HUES48 (cell line): ENCODE results near the gene PCNX1.

ENCODE experiments used
- H3K27ac ChIP-seq: one replicate; pipeline ENCODE4 v1.7.0; 2013; ENCODE audit warnings: low read depth, low read length, inconsistent platforms
- H3K27me3 ChIP-seq: 2 replicates; pipeline ENCODE4 v1.6.1; 2013; ENCODE audit warnings: mild to moderate bottlenecking, low read length; ENCODE audit not compliant: control insufficient read depth, insufficient read depth
- H3K36me3 ChIP-seq: 2 replicates; pipeline ENCODE4 v1.6.1; 2013; ENCODE audit warnings: low read length; ENCODE audit not compliant: control insufficient read depth, insufficient read depth
- H3K4me1 ChIP-seq: 2 replicates; pipeline ENCODE4 v1.6.1; 2013; ENCODE audit warnings: mild to moderate bottlenecking, low read length; ENCODE audit not compliant: control insufficient read depth, insufficient read depth
- H3K4me3 ChIP-seq: 2 replicates; pipeline ENCODE4 v1.5.1; 2013; ENCODE audit warnings: mild to moderate bottlenecking, low read depth, low read length
- H3K9ac ChIP-seq: 2 replicates; pipeline ENCODE4 v1.6.1; 2013; ENCODE audit warnings: mild to moderate bottlenecking, low read depth, low read length, moderate library complexity
- H3K9me3 ChIP-seq: 2 replicates; pipeline ENCODE4 v1.6.1; 2013; ENCODE audit warnings: low read length; ENCODE audit not compliant: control insufficient read depth, insufficient read depth

PCNX1 gene

GRCh38 chr14:70890826-70891659 is 16.2 kb upstream of the PCNX1 start:
- H3K36me3 ChIP-seq: no peaks in the 10 kb centered on the region
- no peak overlapping the region for H3K27ac ChIP-seq
- peaks cover 6% of the 10 kb centered on the region; the same call in 1 of the 2 replicates for H3K4me1 ChIP-seq
- H3K9me3 ChIP-seq: no peaks in the 10 kb centered on the region
- no peak overlapping the region for H3K4me3 ChIP-seq
- H3K9ac ChIP-seq: no peak overlapping the region
- H3K27me3 ChIP-seq: no peaks in the 10 kb centered on the region

GRCh38 chr14:70891737-70892136 is 15.5 kb upstream of the PCNX1 start:
- H3K27ac ChIP-seq: no peak overlapping the region
- H3K4me1 ChIP-seq: peaks cover 3% of the 10 kb centered on the region; the same call in 1 of the 2 replicates
- no peaks in the 10 kb centered on the region for H3K27me3 ChIP-seq
- H3K36me3 ChIP-seq: no peaks in the 10 kb centered on the region
- H3K9ac ChIP-seq: no peak overlapping the region
- H3K9me3 ChIP-seq: no peaks in the 10 kb centered on the region
- H3K4me3 ChIP-seq: no peak overlapping the region

- Histone ChIP-seq H3K36me3 (no peaks in the 10 kb centered on the region), H3K4me3 (no peak overlapping the region), H3K27ac (no peak overlapping the region), H3K9me3 (no peaks in the 10 kb centered on the region), H3K27me3 (no peaks in the 10 kb centered on the region), H3K4me1 (no peaks in the 10 kb centered on the region), H3K9ac (no peak overlapping the region)
These were observed 14.0 kb upstream of the PCNX1 start for GRCh38 chr14:70893062-70893845.

DNA sequence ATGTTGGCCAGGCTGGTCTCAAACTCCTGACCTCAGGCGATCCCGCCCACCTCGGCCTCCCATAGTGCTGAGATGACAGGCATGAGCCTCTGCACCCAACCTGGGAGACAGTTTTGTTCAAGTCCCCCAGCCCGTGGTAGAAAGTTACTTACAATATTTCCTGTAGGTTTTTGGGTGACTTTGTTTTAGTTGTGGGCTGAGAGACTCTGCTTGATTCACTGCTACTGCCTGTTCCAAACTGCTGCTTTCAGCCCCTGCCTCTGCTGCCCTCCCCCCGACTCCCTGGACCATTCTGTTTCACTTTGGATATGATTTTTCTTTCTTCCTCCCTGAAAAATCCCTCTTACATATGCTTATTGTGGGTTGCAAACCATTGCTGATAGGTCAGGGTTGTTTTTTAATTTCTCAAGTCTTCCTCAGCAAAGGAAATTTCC is 13.4 kb upstream of the PCNX1 start:
- Histone ChIP-seq H3K9ac (no peak overlapping the region), H3K4me3 (no peak overlapping the region), H3K27ac (no peak overlapping the region)

DNA sequence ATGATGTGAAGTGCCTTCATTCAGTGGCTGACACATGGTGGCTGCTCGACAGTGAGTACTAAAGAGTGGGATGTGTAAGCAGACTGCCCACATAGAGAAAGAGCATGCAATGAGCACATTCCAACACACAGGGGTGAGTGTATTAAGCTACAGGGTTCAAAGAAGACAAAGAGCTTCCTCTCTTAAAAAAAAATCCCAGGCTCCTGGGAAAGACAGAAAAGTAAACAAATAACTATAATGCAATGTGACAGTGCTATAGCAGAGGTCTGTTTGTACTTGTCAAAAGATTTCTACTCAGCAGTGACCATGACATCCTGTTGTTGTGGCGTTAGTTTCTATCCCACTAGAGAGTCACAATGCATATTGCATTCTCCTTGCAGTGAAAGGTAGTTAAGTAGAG is 12.4 kb upstream of the PCNX1 start:
- Histone ChIP-seq H3K27ac (no peak overlapping the region), H3K4me3 (no peak overlapping the region)

More for the DNA sequence above, 13.4 kb upstream of the PCNX1 start:
- H3K36me3 ChIP-seq: no peaks in the 10 kb centered on the region
- H3K27me3 ChIP-seq: no peaks in the 10 kb centered on the region
- no peaks in the 10 kb centered on the region for H3K9me3 ChIP-seq
- no peaks in the 10 kb centered on the region for H3K4me1 ChIP-seq

DNA sequence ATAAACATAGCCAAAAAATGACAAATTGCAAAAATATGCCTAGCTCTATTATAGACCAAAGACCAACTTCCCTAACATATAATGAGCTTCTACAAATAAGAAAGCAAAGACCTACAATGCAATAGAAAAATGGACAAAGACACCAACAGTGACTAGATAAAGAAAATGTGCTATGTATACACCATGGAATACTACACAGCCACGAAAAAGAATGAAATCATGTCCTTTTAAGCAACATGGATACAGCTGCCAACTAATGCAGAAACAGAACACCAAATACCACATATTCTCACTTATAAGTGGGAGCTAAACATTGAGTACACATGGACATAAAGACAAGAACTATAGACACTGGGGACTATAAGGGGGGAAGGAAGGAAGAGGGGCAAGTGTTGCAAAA is 10.9 kb upstream of the PCNX1 start:
- no peaks in the 10 kb centered on the region for H3K9me3 ChIP-seq
- no peak overlapping the region for H3K9ac ChIP-seq
- no peaks in the 10 kb centered on the region for H3K27me3 ChIP-seq
- no peaks in the 10 kb centered on the region for H3K4me1 ChIP-seq
- no peak overlapping the region for H3K27ac ChIP-seq
- no peak overlapping the region for H3K4me3 ChIP-seq
- no peaks in the 10 kb centered on the region for H3K36me3 ChIP-seq

More for the DNA sequence above, 12.4 kb upstream of the PCNX1 start:
- H3K36me3 ChIP-seq: no peaks in the 10 kb centered on the region
- H3K9me3 ChIP-seq: no peaks in the 10 kb centered on the region
- H3K4me1 ChIP-seq: no peaks in the 10 kb centered on the region
- H3K27me3 ChIP-seq: no peaks in the 10 kb centered on the region
- no peak overlapping the region for H3K9ac ChIP-seq

DNA sequence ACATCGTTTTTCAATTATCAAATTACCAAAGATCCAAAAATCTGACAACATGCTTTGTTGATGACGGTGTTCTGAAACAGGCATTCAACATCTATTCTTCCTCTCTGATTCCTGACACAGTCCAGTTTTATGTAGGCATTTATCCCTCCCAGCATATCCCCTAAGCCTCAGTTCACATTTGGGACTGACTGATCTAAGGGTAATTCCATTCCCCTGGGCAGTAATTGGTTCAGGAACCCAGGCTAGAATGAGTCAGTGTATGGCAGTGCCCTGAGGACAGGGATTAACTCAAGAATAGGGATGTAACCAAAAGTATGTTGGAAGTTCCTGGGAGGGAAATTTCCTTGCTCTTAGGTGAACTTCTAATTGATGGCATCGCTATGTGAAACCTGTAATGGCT is 10.3 kb upstream of the PCNX1 start:
- no peaks in the 10 kb centered on the region for H3K27me3 ChIP-seq
- no peaks in the 10 kb centered on the region for H3K36me3 ChIP-seq
- H3K9ac ChIP-seq: no peak overlapping the region
- no peaks in the 10 kb centered on the region for H3K9me3 ChIP-seq
- H3K27ac ChIP-seq: no peak overlapping the region
- H3K4me1 ChIP-seq: no peaks in the 10 kb centered on the region
- no peak overlapping the region for H3K4me3 ChIP-seq

DNA sequence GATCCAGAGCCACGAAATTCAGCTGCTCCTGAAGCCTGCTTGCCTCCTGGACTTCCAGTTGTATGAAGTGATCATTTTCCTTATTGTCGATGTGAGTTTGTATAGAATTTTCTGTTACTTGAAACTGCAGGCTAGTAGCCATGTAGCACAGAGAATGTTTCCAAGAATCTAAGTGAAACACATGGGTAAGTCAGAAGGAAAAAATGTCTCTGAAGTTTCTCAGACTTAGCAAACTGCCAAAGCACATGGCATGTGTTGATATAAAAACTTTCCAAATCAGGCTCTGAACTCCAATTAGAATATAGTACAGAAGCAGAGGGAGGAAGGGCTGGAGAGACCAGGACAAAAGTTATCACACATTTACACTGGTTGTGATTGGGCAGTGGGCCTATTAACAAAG is 9.8 kb upstream of the PCNX1 start:
- no peaks in the 10 kb centered on the region for H3K27me3 ChIP-seq
- H3K4me1 ChIP-seq: no peaks in the 10 kb centered on the region
- H3K36me3 ChIP-seq: no peaks in the 10 kb centered on the region
- H3K9me3 ChIP-seq: no peaks in the 10 kb centered on the region
- H3K27ac ChIP-seq: no peak overlapping the region
- H3K4me3 ChIP-seq: no peak overlapping the region
- H3K9ac ChIP-seq: no peak overlapping the region

- no peak overlapping the region for H3K9ac ChIP-seq
- H3K9me3 ChIP-seq: no peaks in the 10 kb centered on the region
- H3K36me3 ChIP-seq: no peaks in the 10 kb centered on the region
- H3K27ac ChIP-seq: no peak overlapping the region
- H3K4me3 ChIP-seq: no peak overlapping the region
- H3K4me1 ChIP-seq: no peaks in the 10 kb centered on the region
- H3K27me3 ChIP-seq: no peaks in the 10 kb centered on the region
These were observed 9.0 kb upstream of the PCNX1 start for GRCh38 chr14:70898111-70898745.

DNA sequence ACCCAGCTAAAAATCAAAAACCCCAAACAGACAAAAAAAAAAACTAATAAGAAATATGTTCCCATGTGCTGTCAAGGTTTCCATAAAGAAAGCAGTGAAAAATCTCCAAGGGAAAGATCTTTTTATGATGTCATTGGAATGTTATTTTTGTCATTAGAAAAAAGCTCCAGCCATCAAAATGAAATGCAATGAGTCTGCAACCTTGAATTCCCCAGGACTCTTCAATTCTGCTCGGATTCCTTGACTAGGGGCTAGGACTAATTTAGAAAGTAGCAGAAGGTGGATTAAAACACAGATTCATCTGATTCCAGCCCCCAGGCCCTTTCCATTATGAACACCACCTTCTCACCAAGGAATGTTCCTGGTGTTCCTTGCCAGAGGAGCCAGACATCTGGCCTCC is 6.0 kb upstream of the PCNX1 start:
- Histone ChIP-seq H3K9ac (no peak overlapping the region), H3K36me3 (no peaks in the 10 kb centered on the region), H3K4me1 (no peaks in the 10 kb centered on the region), H3K4me3 (no peak overlapping the region), H3K27me3 (no peaks in the 10 kb centered on the region), H3K27ac (no peak overlapping the region), H3K9me3 (no peaks in the 10 kb centered on the region)

GRCh38 chr14:70902184-70902583 is 5.1 kb upstream of the PCNX1 start:
- Histone ChIP-seq H3K9ac (no peak overlapping the region), H3K9me3 (no peaks in the 10 kb centered on the region), H3K27ac (no peak overlapping the region), H3K4me3 (no peak overlapping the region), H3K4me1 (peaks cover 4% of the 10 kb centered on the region), H3K27me3 (no peaks in the 10 kb centered on the region), H3K36me3 (no peaks in the 10 kb centered on the region)
